Heart left ventricle (tissue), 16 donors: Measurements from ENCODE around the gene SUGCT. TPM values are rescaled to one million over a fixed set of nuclear protein-coding genes. Genes with fewer than 3 reads are reported as not detected.

ENCODE experiments used
- ATAC-seq, 4 donors: fragments of 200-7000 bp; cut with Tn5 transposase; one replicate each; pipeline ENCODE4 v1.9.1; 2020 to 2022; ENCODE audit warnings: moderate library complexity in 4 of 4, mild to moderate bottlenecking in 3 of 4, moderate number of reproducible peaks in 1 of 4
- DNase-seq, 5 donors: peaks; one replicate each; pipeline ENCODE4 v3.0.0-alpha.2; 2020
- H3K27ac ChIP-seq, 12 donors: fragments of 200-600 bp; sonication (generic) in 4 of 12; one replicate each; pipeline versions ENCODE4 v1.5.0 to v1.8.0; 2016 to 2022; ENCODE audit warnings: mild to moderate bottlenecking in 2 of 12
- H3K27me3 ChIP-seq, 9 donors: fragments of 200-600 bp; sonication (generic) in 2 of 9; one replicate each; pipeline versions ENCODE4 v1.5.1 to v1.8.0; 2016 to 2022; ENCODE audit warnings: mild to moderate bottlenecking in 3 of 9
- H3K36me3 ChIP-seq, 9 donors: fragments of 200-600 bp; sonication (generic) in 2 of 9; one replicate each; pipeline versions ENCODE4 v1.5.0 to v1.8.0; 2018 to 2022; ENCODE audit warnings: mild to moderate bottlenecking in 2 of 9
- H3K4me1 ChIP-seq, 12 donors: fragments of 200-600 bp; sonication (generic) in 4 of 12; one replicate each; pipeline versions ENCODE4 v1.5.0 to v1.8.0; 2016 to 2022; ENCODE audit warnings: mild to moderate bottlenecking in 3 of 12
- H3K4me3 ChIP-seq, 12 donors: fragments of 200-600 bp; sonication (generic) in 4 of 12; one replicate each; pipeline versions ENCODE4 v1.5.0 to v1.8.0; 2017 to 2022; ENCODE audit warnings: mild to moderate bottlenecking in 9 of 12, moderate library complexity in 4 of 12
- H3K9me3 ChIP-seq, 12 donors: fragments of 200-600 bp; sonication (generic) in 4 of 12; one replicate each; pipeline versions ENCODE4 v1.5.0 to v1.8.0; 2016 to 2022; ENCODE audit warnings: mild to moderate bottlenecking in 1 of 12
- POLR2A ChIP-seq, 2 donors: fragments of 450-650 bp; IDR thresholded peaks; one replicate each; pipeline ENCODE4 v1.6.1; 2017; ENCODE audit warnings: antibody characterized with exemption in 2 of 2, mild to moderate bottlenecking in 2 of 2, moderate library complexity in 2 of 2
- WGBS, 4 donors: extraction: QIAGEN DNeasy Blood & Tissue Kit in 2 of 4; methylation state at CpG; one replicate each; pipeline versions ENCODE4 v1.1.5 to v1.1.7; 2013 to 2018; 5-methylcytosine and 5-hydroxymethylcytosine counted together
- intact Hi-C, 10 donors: fragments of 100-400 bp; cut with DNase I; formaldehyde crosslinking; loops; one replicate each; pipeline versions ENCODE4 v1.11.1 to v1.14.2; 2022
- polyA plus RNA-seq, 2 donors: library from polyadenylated mRNA; stranded (reverse); fragments of 200-250 nt; gene quantifications; one replicate each; pipeline ENCODE4 v1.2.3, GENCODE V29; 2013
- total RNA-seq, 9 donors: library from RNA; depleted of rRNA in 2 of 9; stranded (reverse); fragments of >200 nt in 2 of 9; fragmentation: NEBNext Ultra II Directional in 3 of 9; extraction: Animal tissue kit (Norgen Biotek cat#: 25700) in 3 of 9; gene quantifications; one replicate each; pipeline versions ENCODE4 v1.1.0 to v1.2.4, GENCODE V29; 2016 to 2023
- TF ChIP-seq, protein P1 (sequence below), 12 donors: fragments of 200-600 bp; sonication (generic) in 4 of 12; IDR thresholded peaks; one replicate each; pipeline versions ENCODE4 v1.5.0 to v1.8.0; 2018 to 2022; ENCODE audit warnings: antibody characterized with exemption in 12 of 12, mild to moderate bottlenecking in 5 of 12
- donor health status: ischemic (EF 13 %, LVEDD 7.1; RV severe dilation, severe dysfunction).
- donor health status: healthy with polysubstance abuse.
- donor health status: DM: no; HTN: yes; CAD: no.
- donor health status: DM: no; HTN: no; CAD: no.
- donor health status: ischemic (EF 25% LVEDD 6.9; RV normal size, moderate dysfunction).
- donor health status: ischemic (EF 25% LVEDD 5.7; RV mildly dilated, moderate dysfunction).
- donor health status: healthy.
- donor health status: DM: yes; HTN: yes; CAD: no.
- donor health status: ischemic (EF 35%, LVEDD 5.7; RV mildly dilated, moderate dysfunction).
- donor health status: nonischemic (EF 11% LVEDD 7.7; RV severe dilation, severe dysfunction).
- donor health status: DM: yes; HTN: yes; CAD: no.
- donor health status: PGD.
- donor health status: ischemic (EF 29% LVEDD 5.4; RV normal size, mild dysfunction).
- donor health status: nonischemic (EF 23%, LVEDD 6.1; RV moderate dilation, normal function).

The SUGCT gene
- total and polyA plus RNA-seq, 11 donors = 1.4 to 7.6 (median 4.4) TPM

DNA sequence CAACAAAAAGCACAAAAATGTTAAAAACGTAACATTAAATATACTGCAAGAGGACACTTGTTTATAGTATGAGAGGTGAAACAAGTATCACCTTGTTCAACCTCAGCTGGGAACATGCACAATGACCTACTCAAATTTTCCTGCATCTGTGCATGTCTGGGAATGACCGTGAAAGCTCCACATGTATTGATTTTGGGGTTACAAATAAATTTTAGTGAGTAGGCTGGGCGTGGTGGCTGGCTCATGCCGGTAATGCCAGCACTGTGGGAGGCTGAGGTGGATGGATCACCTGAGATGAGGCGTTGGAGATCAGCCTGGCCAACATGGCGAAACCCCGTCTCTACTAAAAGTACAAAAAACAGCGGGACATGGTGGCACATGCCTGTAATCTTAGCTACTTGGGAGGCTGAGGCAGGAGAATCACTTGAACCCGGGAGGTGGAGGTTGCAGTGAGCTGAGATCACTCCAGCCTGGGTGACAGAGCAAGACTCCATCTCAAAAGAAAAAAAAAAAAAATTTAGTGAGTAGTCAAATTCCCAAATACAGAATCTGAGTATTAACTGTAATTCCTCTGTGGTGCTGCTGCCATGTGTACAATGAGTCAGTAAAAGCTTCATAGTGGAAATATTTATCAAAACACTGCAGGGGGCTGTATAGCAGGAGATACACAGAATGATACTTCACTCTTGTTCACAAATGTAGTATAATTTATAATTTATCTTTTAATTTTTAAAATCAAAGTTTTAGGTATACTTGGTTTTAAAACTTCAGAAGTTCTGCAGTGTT lies 41.1 kb downstream of the SUGCT start:
- H3K9me3 ChIP-seq = no peaks in the 10 kb centered on the region
- intact Hi-C loops = loop anchor here in 1 of 10 donors (5.0 kb wide), 1 partner anchor 311 kb away; no protein-coding TSS in a partner anchor
- WGBS, 4 donors = 88 to 92% (median 91%) methylated on average over 9 of the region's 9 CpGs
- no peaks in the 10 kb centered on the region for H3K27me3 ChIP-seq
- H3K4me1 ChIP-seq = no peaks in the 10 kb centered on the region
- no peak for DNase-seq
- H3K4me3 ChIP-seq = no peak overlapping the region
- no peaks in the 10 kb centered on the region for H3K36me3 ChIP-seq
- TF ChIP-seq POLR2A (IDR thresholded peaks at IDR 0.05) = no peak
- TF ChIP-seq, protein P1, sequence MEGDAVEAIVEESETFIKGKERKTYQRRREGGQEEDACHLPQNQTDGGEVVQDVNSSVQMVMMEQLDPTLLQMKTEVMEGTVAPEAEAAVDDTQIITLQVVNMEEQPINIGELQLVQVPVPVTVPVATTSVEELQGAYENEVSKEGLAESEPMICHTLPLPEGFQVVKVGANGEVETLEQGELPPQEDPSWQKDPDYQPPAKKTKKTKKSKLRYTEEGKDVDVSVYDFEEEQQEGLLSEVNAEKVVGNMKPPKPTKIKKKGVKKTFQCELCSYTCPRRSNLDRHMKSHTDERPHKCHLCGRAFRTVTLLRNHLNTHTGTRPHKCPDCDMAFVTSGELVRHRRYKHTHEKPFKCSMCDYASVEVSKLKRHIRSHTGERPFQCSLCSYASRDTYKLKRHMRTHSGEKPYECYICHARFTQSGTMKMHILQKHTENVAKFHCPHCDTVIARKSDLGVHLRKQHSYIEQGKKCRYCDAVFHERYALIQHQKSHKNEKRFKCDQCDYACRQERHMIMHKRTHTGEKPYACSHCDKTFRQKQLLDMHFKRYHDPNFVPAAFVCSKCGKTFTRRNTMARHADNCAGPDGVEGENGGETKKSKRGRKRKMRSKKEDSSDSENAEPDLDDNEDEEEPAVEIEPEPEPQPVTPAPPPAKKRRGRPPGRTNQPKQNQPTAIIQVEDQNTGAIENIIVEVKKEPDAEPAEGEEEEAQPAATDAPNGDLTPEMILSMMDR (IDR thresholded peaks at IDR 0.05) = no peak
- ATAC-seq = no peak
- no peak overlapping the region for H3K27ac ChIP-seq

GRCh38 chr7:40177071-40177470 lies 42.3 kb downstream of the SUGCT start:
- WGBS, 4 donors = 87 to 93% (median 89%) methylated on average over 5 of the region's 5 CpGs

DNA sequence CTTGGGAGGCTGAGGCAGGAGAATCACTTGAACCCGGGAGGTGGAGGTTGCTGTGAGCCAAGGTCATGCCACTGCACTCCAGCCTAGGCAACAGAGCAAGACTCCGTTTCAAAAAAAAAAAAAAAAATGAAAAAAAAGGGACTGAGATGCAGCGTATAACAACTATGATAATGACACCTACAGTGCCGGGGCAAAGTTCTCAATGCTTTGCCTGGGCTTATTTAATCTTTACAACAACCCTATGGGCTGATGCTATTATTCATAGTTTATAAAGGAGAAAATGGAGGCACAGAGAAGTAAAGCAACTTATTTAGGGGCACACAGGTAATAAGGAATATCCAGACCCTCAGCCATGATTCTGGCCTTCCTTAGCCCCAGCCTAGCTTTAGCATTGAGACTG lies 47.6 kb downstream of the SUGCT start:
- Histone ChIP-seq H3K4me3 (no peak overlapping the region), H3K27me3 (no peaks in the 10 kb centered on the region), H3K4me1 (no peaks in the 10 kb centered on the region), H3K36me3 (no peaks in the 10 kb centered on the region), H3K9me3 (no peaks in the 10 kb centered on the region), H3K27ac (no peak overlapping the region)
- WGBS, 4 donors = 89 to 96% (median 91%) methylated on average over 4 of the region's 4 CpGs
- DNase-seq = no peak
- no peak for ATAC-seq
- intact Hi-C loops = no loop called here
- TF ChIP-seq POLR2A (IDR thresholded peaks at IDR 0.05) = no peak
- TF ChIP-seq, protein P1 (IDR thresholded peaks at IDR 0.05) = no peak

More at GRCh38 chr7:40177071-40177470, 42.3 kb downstream of the SUGCT start:
- ATAC-seq (no peak), DNase-seq (no peak)
- H3K36me3 ChIP-seq = no peaks in the 10 kb centered on the region
- H3K4me3 ChIP-seq = no peak overlapping the region
- intact Hi-C loops = loop anchor here in 1 of 10 donors (5.0 kb wide), 1 partner anchor 310 kb away; no protein-coding TSS in a partner anchor
- H3K27ac ChIP-seq = no peak overlapping the region
- no peaks in the 10 kb centered on the region for H3K4me1 ChIP-seq
- no peaks in the 10 kb centered on the region for H3K9me3 ChIP-seq
- no peaks in the 10 kb centered on the region for H3K27me3 ChIP-seq
- TF ChIP-seq, protein P1 (IDR thresholded peaks at IDR 0.05) = no peak
- no peak for TF ChIP-seq POLR2A (IDR thresholded peaks at IDR 0.05)

GRCh38 chr7:40186586-40186985 lies 51.8 kb downstream of the SUGCT start:
- H3K4me1 ChIP-seq = no peaks in the 10 kb centered on the region
- WGBS, 4 donors = 63 to 77% (median 66%) methylated on average over 1 of the region's 1 CpG

More at GRCh38 chr7:40186586-40186985, 51.8 kb downstream of the SUGCT start:
- TF ChIP-seq POLR2A (IDR thresholded peaks at IDR 0.05) = no peak
- TF ChIP-seq, protein P1 (IDR thresholded peaks at IDR 0.05) = no peak
- H3K27me3 ChIP-seq = no peaks in the 10 kb centered on the region
- H3K9me3 ChIP-seq = no peaks in the 10 kb centered on the region
- intact Hi-C loops = no loop called here
- no peaks in the 10 kb centered on the region for H3K36me3 ChIP-seq
- DNase-seq (no peak), ATAC-seq (no peak)
- H3K27ac ChIP-seq = no peak overlapping the region
- no peak overlapping the region for H3K4me3 ChIP-seq
